Liver (tissue), 9 donors: Measurements from ENCODE around the gene PHACTR4. TPM values are rescaled to one million over a fixed set of nuclear protein-coding genes. Genes with fewer than 3 reads are reported as not detected.
A peak's percentile ranks its signal among the peaks of the same experiment; 100 is the strongest.
"Not testable (repeated sequence)": the region's sequence is repeated elsewhere in the genome, so short reads cannot be mapped to it uniquely, and the experiment has no call there.

Source experiments
- DNase-seq: peaks from one replicate; pipeline ENCODE4 v3.0.0-alpha.2; 2017; ENCODE audit warnings: low spot score
- H3K27ac ChIP-seq, 2 donors: one replicate each; pipeline ENCODE4 v1.7.0; 2013; ENCODE audit warnings: inconsistent platforms in 2 of 2, low read length in 2 of 2, control low read depth in 1 of 2, low read depth in 1 of 2, mild to moderate bottlenecking in 1 of 2
- H3K27me3 ChIP-seq, 4 donors: one replicate each; pipeline versions ENCODE4 v1.6.1 to v1.7.0; 2013; ENCODE audit warnings: low read length in 3 of 4, inconsistent platforms in 1 of 4, mild to moderate bottlenecking in 1 of 4, moderate library complexity in 1 of 4; ENCODE audit not compliant: control insufficient read depth in 4 of 4, insufficient read depth in 4 of 4
- H3K36me3 ChIP-seq, 4 donors: one replicate each; pipeline versions ENCODE4 v1.6.1 to v1.7.0; 2013; ENCODE audit warnings: low read length in 3 of 4, mild to moderate bottlenecking in 3 of 4, low read depth in 1 of 4, moderate library complexity in 1 of 4; ENCODE audit not compliant: control insufficient read depth in 4 of 4, insufficient read depth in 3 of 4
- H3K4me1 ChIP-seq, 4 donors: one replicate each; pipeline versions ENCODE4 v1.6.1 to v1.7.0; 2013; ENCODE audit warnings: low read length in 3 of 4, mild to moderate bottlenecking in 3 of 4, moderate library complexity in 1 of 4; ENCODE audit not compliant: control insufficient read depth in 4 of 4, insufficient read depth in 4 of 4
- H3K4me3 ChIP-seq, 3 donors: one replicate each; pipeline versions ENCODE4 v1.6.1 to v1.7.0; 2013; ENCODE audit warnings: low read length in 3 of 3, control low read depth in 1 of 3, low read depth in 1 of 3, mild to moderate bottlenecking in 1 of 3
- H3K9ac ChIP-seq, 2 donors: one replicate each; pipeline ENCODE4 v1.7.0; 2013; ENCODE audit warnings: low read length in 2 of 2, mild to moderate bottlenecking in 2 of 2, moderate library complexity in 2 of 2, control low read depth in 1 of 2, low read depth in 1 of 2
- H3K9me3 ChIP-seq, 4 donors: one replicate each; pipeline versions ENCODE4 v1.6.1 to v1.7.0; 2013; ENCODE audit warnings: low read length in 3 of 4; ENCODE audit not compliant: control insufficient read depth in 4 of 4
- FOXA1 ChIP-seq: IDR thresholded peaks from 2 replicates; pipeline ENCODE4 v1.6.1; 2016; ENCODE audit warnings: antibody characterized with exemption
- FOXA2 ChIP-seq: IDR thresholded peaks from 2 replicates; pipeline ENCODE4 v1.6.1; 2016; ENCODE audit warnings: antibody characterized with exemption
- HNF4A ChIP-seq, 2 donors: conservative IDR thresholded peaks; 2 replicates each; pipeline ENCODE4 v1.6.1; 2016; ENCODE audit warnings: antibody characterized with exemption in 2 of 2, mild to moderate bottlenecking in 2 of 2
- HNF4G ChIP-seq: IDR thresholded peaks from 2 replicates; pipeline ENCODE4 v1.6.1; 2016; ENCODE audit warnings: antibody characterized with exemption
- RXRA ChIP-seq, 2 donors: IDR thresholded peaks; 2 replicates each; pipeline ENCODE4 v1.6.1; 2017 to 2018; ENCODE audit warnings: antibody characterized with exemption in 2 of 2, mild to moderate bottlenecking in 1 of 2
- SP1 ChIP-seq: IDR thresholded peaks from 2 replicates; pipeline ENCODE4 v1.6.1; 2018; ENCODE audit warnings: antibody characterized with exemption, mild to moderate bottlenecking
- WGBS: extraction: QIAGEN DNeasy Blood & Tissue Kit; methylation state at CpG from one replicate; pipeline ENCODE4 v1.1.7; 2013; 5-methylcytosine and 5-hydroxymethylcytosine counted together
- polyA plus RNA-seq, 2 donors: library from polyadenylated mRNA; stranded (reverse) in 1 of 2; unstranded in 1 of 2; fragments of 200-250 nt in 1 of 2; fragments of >200 nt in 1 of 2; fragmentation: Nextera tagmentation in 1 of 2; extraction: Ambion mirVana in 1 of 2; gene quantifications; one replicate each; pipeline versions ENCODE4 v1.2.1 to v1.2.3, GENCODE V29; 2013 to 2015
- total RNA-seq, 2 donors: library from RNA; depleted of rRNA; stranded (reverse); fragments of >200 nt; gene quantifications; one replicate each; pipeline ENCODE4 v1.2.3, GENCODE V29; 2014
- TF ChIP-seq, protein P1 (sequence below): IDR thresholded peaks from 2 replicates; pipeline ENCODE4 v1.6.1; 2016; ENCODE audit warnings: antibody characterized with exemption
- TF ChIP-seq, protein P2 (sequence below): IDR thresholded peaks from 2 replicates; pipeline ENCODE4 v1.6.1; 2016; ENCODE audit warnings: antibody characterized with exemption
- TF ChIP-seq, protein P3 (sequence below): IDR thresholded peaks from 2 replicates; pipeline ENCODE4 v1.6.1; 2016; ENCODE audit warnings: antibody characterized with exemption, mild to moderate bottlenecking
- TF ChIP-seq, protein P4 (sequence below): fragments of 150-350 bp; IDR thresholded peaks from 2 replicates; pipeline ENCODE4 v1.5.1; 2017; ENCODE audit warnings: improper control_type of control experiment, low read depth, low read length; ENCODE audit not compliant: missing input control
- donor health status: healthy.
- donor health status: healthy.
- donor health status: healthy.
- donor health status: healthy.
- donor health status: healthy.

Gene PHACTR4
- total and polyA plus RNA-seq, 4 donors, result 8.9 to 22.6 (median 10.8) TPM

DNA sequence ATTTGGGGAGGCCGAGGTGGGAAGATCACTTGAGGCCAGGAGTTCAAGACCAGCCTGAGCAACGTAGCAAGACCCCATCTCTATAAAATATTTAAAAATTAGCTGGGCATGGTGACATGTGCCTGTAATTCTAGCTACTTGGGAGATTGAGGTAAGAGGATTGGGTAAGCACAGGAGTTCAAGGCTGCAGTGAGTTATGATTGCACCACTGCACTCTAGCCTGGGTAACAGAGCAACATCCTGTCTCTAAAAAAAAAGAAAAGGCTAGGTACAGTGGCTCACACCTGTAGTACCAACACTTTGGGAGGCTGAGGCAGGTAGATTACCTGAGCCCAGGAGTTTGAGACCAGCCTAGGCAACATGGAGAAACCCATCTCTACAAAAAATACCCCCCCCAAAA is 100.6 kb downstream of the PHACTR4 start:
- H3K9me3 ChIP-seq, result no peaks in the 10 kb centered on the region
- whole genome bisulfite sequencing, result 79% methylated on average over 2 of the region's 2 CpGs
- peaks cover 6 to 34% (median 21%) of the 10 kb centered on the region in 4 donors for H3K36me3 ChIP-seq
- no peak overlapping the region for H3K9ac ChIP-seq
- no peaks in the 10 kb centered on the region for H3K27me3 ChIP-seq
- TF ChIP-seq RXRA (IDR thresholded peaks at IDR 0.05), result peak in 1 of 2 donors; percentile 7
- TF ChIP-seq FOXA2, result no peak
- peak in 1 of 2 donors; percentile 21 for TF ChIP-seq HNF4A (conservative IDR thresholded peaks at IDR 0.05)
- no peaks in the 10 kb centered on the region for H3K4me1 ChIP-seq
- no peak for DNase-seq
- H3K4me3 ChIP-seq, result no peak overlapping the region
- no peak overlapping the region for H3K27ac ChIP-seq

DNA sequence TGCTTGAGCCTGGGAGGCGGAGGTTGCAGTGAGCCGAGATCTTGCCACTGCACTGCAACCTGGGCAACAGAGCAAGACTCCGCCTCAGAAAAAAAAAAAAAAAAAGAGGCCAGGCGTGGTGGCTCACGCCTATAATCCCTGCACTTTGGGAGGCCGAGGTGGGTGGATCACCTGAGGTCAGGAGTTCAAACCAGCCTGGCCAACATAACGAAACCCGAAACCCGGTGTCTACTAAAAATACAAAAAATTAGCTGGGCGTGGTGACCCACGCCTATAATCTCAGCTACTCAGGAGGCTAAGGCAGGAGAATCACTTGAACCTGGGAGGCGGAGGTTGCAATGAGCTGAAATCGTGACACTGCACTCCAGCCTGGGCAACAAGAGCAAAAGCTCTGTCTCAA is 110.0 kb downstream of the PHACTR4 start:
- 94% methylated on average over 13 of the region's 13 CpGs for WGBS

DNA sequence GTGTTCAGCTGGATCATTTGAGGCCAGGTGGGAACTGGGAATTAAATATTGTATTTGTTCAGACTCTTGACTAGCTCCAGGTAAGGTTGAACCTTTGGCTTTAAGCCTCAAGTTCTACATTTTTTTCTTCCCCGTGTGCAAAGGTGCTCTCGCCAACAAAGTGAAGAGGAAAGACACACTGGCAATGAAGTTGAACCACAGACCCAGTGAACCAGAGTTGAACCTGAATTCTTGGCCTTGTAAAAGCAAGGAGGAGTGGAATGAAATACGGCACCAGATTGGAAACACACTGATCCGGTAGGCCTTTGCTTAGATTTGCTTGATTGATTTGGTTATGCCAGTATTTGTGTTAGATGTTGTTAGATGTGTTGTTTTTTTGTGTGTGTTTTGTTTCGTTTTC is 110.8 kb downstream of the PHACTR4 start:
- H3K36me3 ChIP-seq, result peaks cover 16 to 47% (median 34%) of the 10 kb centered on the region in 4 donors
- TF ChIP-seq FOXA1 (no peak), HNF4G (no peak), RXRA (IDR thresholded peaks at IDR 0.05) (no peak), SP1 (no peak)
- TF ChIP-seq, protein P1, sequence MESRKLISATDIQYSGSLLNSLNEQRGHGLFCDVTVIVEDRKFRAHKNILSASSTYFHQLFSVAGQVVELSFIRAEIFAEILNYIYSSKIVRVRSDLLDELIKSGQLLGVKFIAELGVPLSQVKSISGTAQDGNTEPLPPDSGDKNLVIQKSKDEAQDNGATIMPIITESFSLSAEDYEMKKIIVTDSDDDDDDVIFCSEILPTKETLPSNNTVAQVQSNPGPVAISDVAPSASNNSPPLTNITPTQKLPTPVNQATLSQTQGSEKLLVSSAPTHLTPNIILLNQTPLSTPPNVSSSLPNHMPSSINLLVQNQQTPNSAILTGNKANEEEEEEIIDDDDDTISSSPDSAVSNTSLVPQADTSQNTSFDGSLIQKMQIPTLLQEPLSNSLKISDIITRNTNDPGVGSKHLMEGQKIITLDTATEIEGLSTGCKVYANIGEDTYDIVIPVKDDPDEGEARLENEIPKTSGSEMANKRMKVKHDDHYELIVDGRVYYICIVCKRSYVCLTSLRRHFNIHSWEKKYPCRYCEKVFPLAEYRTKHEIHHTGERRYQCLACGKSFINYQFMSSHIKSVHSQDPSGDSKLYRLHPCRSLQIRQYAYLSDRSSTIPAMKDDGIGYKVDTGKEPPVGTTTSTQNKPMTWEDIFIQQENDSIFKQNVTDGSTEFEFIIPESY, result no peak
- TF ChIP-seq, protein P2, sequence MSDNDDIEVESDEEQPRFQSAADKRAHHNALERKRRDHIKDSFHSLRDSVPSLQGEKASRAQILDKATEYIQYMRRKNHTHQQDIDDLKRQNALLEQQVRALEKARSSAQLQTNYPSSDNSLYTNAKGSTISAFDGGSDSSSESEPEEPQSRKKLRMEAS, result no peak
- TF ChIP-seq, protein P3, sequence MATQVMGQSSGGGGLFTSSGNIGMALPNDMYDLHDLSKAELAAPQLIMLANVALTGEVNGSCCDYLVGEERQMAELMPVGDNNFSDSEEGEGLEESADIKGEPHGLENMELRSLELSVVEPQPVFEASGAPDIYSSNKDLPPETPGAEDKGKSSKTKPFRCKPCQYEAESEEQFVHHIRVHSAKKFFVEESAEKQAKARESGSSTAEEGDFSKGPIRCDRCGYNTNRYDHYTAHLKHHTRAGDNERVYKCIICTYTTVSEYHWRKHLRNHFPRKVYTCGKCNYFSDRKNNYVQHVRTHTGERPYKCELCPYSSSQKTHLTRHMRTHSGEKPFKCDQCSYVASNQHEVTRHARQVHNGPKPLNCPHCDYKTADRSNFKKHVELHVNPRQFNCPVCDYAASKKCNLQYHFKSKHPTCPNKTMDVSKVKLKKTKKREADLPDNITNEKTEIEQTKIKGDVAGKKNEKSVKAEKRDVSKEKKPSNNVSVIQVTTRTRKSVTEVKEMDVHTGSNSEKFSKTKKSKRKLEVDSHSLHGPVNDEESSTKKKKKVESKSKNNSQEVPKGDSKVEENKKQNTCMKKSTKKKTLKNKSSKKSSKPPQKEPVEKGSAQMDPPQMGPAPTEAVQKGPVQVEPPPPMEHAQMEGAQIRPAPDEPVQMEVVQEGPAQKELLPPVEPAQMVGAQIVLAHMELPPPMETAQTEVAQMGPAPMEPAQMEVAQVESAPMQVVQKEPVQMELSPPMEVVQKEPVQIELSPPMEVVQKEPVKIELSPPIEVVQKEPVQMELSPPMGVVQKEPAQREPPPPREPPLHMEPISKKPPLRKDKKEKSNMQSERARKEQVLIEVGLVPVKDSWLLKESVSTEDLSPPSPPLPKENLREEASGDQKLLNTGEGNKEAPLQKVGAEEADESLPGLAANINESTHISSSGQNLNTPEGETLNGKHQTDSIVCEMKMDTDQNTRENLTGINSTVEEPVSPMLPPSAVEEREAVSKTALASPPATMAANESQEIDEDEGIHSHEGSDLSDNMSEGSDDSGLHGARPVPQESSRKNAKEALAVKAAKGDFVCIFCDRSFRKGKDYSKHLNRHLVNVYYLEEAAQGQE, result no peak
- TF ChIP-seq, protein P4, sequence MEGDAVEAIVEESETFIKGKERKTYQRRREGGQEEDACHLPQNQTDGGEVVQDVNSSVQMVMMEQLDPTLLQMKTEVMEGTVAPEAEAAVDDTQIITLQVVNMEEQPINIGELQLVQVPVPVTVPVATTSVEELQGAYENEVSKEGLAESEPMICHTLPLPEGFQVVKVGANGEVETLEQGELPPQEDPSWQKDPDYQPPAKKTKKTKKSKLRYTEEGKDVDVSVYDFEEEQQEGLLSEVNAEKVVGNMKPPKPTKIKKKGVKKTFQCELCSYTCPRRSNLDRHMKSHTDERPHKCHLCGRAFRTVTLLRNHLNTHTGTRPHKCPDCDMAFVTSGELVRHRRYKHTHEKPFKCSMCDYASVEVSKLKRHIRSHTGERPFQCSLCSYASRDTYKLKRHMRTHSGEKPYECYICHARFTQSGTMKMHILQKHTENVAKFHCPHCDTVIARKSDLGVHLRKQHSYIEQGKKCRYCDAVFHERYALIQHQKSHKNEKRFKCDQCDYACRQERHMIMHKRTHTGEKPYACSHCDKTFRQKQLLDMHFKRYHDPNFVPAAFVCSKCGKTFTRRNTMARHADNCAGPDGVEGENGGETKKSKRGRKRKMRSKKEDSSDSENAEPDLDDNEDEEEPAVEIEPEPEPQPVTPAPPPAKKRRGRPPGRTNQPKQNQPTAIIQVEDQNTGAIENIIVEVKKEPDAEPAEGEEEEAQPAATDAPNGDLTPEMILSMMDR, result no peak
- no peak overlapping the region for H3K27ac ChIP-seq
- 92% methylated on average over 5 of the region's 5 CpGs for WGBS
- no peaks in the 10 kb centered on the region for H3K27me3 ChIP-seq
- DNase-seq, result no peak
- H3K9me3 ChIP-seq, result no peaks in the 10 kb centered on the region
- no peaks in the 10 kb centered on the region for H3K4me1 ChIP-seq
- H3K9ac ChIP-seq, result no peak overlapping the region
- no peak overlapping the region for H3K4me3 ChIP-seq

More for the DNA sequence above, 110.0 kb downstream of the PHACTR4 start:
- not testable (repeated sequence) for H3K27ac ChIP-seq, H3K9ac ChIP-seq, H3K4me3 ChIP-seq, H3K9me3 ChIP-seq, H3K27me3 ChIP-seq, DNase-seq, H3K4me1 ChIP-seq
- H3K36me3 ChIP-seq, result peaks cover 18 to 43% (median 34%) of the 10 kb centered on the region in 4 donors
